Sigmoid colon (tissue), 7 donors: ENCODE results near the gene RAB11FIP3. TPM values are rescaled to one million over a fixed set of nuclear protein-coding genes. Genes with fewer than 3 reads are reported as not detected.
"Not testable (repeated sequence)": the region's sequence is repeated elsewhere in the genome, so short reads cannot be mapped to it uniquely, and the experiment has no call there.

ENCODE experiments used
- DNase-seq: peaks from one replicate; pipeline ENCODE4 v3.0.0-alpha.2; 2019
- H3K27ac ChIP-seq, 4 donors: fragments of 200-600 bp; sonication (generic); one replicate each; pipeline ENCODE4 v1.5.1; 2016 to 2019; ENCODE audit warnings: mild to moderate bottlenecking in 1 of 4
- H3K27me3 ChIP-seq, 3 donors: fragments of 200-600 bp; sonication (generic); one replicate each; pipeline ENCODE4 v1.5.1; 2019; ENCODE audit warnings: mild to moderate bottlenecking in 1 of 3
- H3K36me3 ChIP-seq, 4 donors: fragments of 200-600 bp; sonication (generic); one replicate each; pipeline ENCODE4 v1.5.1; 2016 to 2019
- H3K4me1 ChIP-seq, 4 donors: fragments of 200-600 bp; sonication (generic); one replicate each; pipeline ENCODE4 v1.5.1; 2017 to 2019
- H3K4me3 ChIP-seq, 4 donors: fragments of 200-600 bp; sonication (generic); one replicate each; pipeline ENCODE4 v1.5.1; 2017 to 2019; ENCODE audit warnings: mild to moderate bottlenecking in 2 of 4, moderate library complexity in 1 of 4
- H3K9me3 ChIP-seq, 4 donors: fragments of 200-600 bp in 3 of 4; sonication (generic) in 3 of 4; one replicate each; pipeline versions ENCODE4 v1.5.1 to v1.6.1; 2013 to 2019
- CTCF ChIP-seq, 4 experiments: fragments of 450-650 bp in 3 of 4; fragments of 200-600 bp in 1 of 4; IDR thresholded peaks; one replicate each; pipeline ENCODE4 v1.5.1; 2016 to 2019; ENCODE audit warnings: antibody characterized with exemption in 4 of 4, mild to moderate bottlenecking in 3 of 4, moderate library complexity in 2 of 4
- EP300 ChIP-seq, 4 donors: sonication (generic); formaldehyde crosslinking; IDR thresholded peaks; one replicate each; pipeline ENCODE4 v1.6.1; 2017; ENCODE audit warnings: antibody characterized with exemption in 4 of 4
- POLR2A ChIP-seq, 2 donors: fragments of 450-650 bp; IDR thresholded peaks; one replicate each; pipeline ENCODE4 v1.6.1; 2016; ENCODE audit warnings: antibody characterized with exemption in 2 of 2, mild to moderate bottlenecking in 2 of 2, moderate library complexity in 2 of 2
- POLR2AphosphoS5 ChIP-seq, 4 donors: sonication (generic); formaldehyde crosslinking; IDR thresholded peaks; one replicate each; pipeline ENCODE4 v1.6.1; 2017; ENCODE audit warnings: antibody characterized with exemption in 4 of 4
- WGBS, 2 donors: extraction: QIAGEN DNeasy Blood & Tissue Kit; methylation state at CpG; one replicate each; pipeline ENCODE4 v1.1.7; 2013; 5-methylcytosine and 5-hydroxymethylcytosine counted together
- intact Hi-C: fragments of 100-400 bp; cut with DNase I; formaldehyde crosslinking; loops from one replicate; pipeline ENCODE4 v1.15.1; 2023
- polyA plus RNA-seq, 3 donors: library from polyadenylated mRNA; stranded (reverse); fragments of 200-250 nt; gene quantifications; one replicate each; pipeline ENCODE4 v1.2.3, GENCODE V29; 2013
- total RNA-seq, 4 donors: library from RNA; depleted of rRNA; stranded (reverse); fragments of >200 nt; gene quantifications; one replicate each; pipeline ENCODE4 v1.1.0, GENCODE V29; 2016
- donor health status: healthy with polysubstance abuse.
- donor health status: Bipolar disorder and iron deficiency.
- donor health status: healthy.

RAB11FIP3 gene
- total and polyA plus RNA-seq, 7 donors, result 10.6 to 44.9 (median 21.4) TPM

GRCh38 chr16:463071-463470, 37.6 kb downstream of the RAB11FIP3 start:
- Histone ChIP-seq H3K36me3 (peaks cover 7 to 28% (median 12%) of the 10 kb centered on the region in 4 donors), H3K9me3 (no peaks in the 10 kb centered on the region), H3K27me3 (no peaks in the 10 kb centered on the region), H3K4me3 (no peak overlapping the region), H3K4me1 (peaks cover 0 to 3% (median 3%) of the 10 kb centered on the region in 4 donors), H3K27ac (no peak overlapping the region)
- intact Hi-C loops, result no loop called here
- DNase-seq, result no peak
- WGBS, 2 donors, result 83 to 88% methylated on average over 11 of the region's 11 CpGs
- no peak for TF ChIP-seq POLR2A (IDR thresholded peaks at IDR 0.05)
- TF ChIP-seq EP300 (IDR thresholded peaks at IDR 0.05), result no peak
- TF ChIP-seq POLR2AphosphoS5 (IDR thresholded peaks at IDR 0.05), result no peak
- TF ChIP-seq CTCF (IDR thresholded peaks at IDR 0.05), result no peak

- 90 to 91% methylated on average over 13 of the region's 13 CpGs for WGBS, 2 donors
- no peak for DNase-seq
- Histone ChIP-seq H3K9me3 (no peaks in the 10 kb centered on the region), H3K27me3 (no peaks in the 10 kb centered on the region), H3K36me3 (peaks cover 7 to 24% (median 9%) of the 10 kb centered on the region in 4 donors), H3K27ac (no peak overlapping the region), H3K4me3 (no peak overlapping the region), H3K4me1 (peaks cover 0 to 8% (median 7%) of the 10 kb centered on the region in 4 donors)
- intact Hi-C loops, result no loop called here
- no peak for TF ChIP-seq POLR2A (IDR thresholded peaks at IDR 0.05)
- TF ChIP-seq EP300 (IDR thresholded peaks at IDR 0.05), result no peak
- TF ChIP-seq POLR2AphosphoS5 (IDR thresholded peaks at IDR 0.05), result no peak
- no peak for TF ChIP-seq CTCF (IDR thresholded peaks at IDR 0.05)
Observed at GRCh38 chr16:466651-467050, 41.2 kb downstream of the RAB11FIP3 start.

- H3K4me3 ChIP-seq, H3K9me3 ChIP-seq, intact Hi-C loops, H3K27me3 ChIP-seq, DNase-seq, H3K27ac ChIP-seq: not testable (repeated sequence)
- Histone ChIP-seq H3K36me3 (peaks cover 0 to 24% (median 4%) of the 10 kb centered on the region in 4 donors), H3K4me1 (peaks cover 0 to 13% (median 12%) of the 10 kb centered on the region in 4 donors)
- 77 to 80% methylated on average over 12 of the region's 12 CpGs for whole genome bisulfite sequencing, 2 donors
Observed at GRCh38 chr16:467249-467871, 41.9 kb downstream of the RAB11FIP3 start.

GRCh38 chr16:468068-468821, 42.8 kb downstream of the RAB11FIP3 start:
- Histone ChIP-seq H3K9me3 (no peaks in the 10 kb centered on the region), H3K27ac (no peak overlapping the region), H3K36me3 (peaks cover 0 to 16% (median 3%) of the 10 kb centered on the region in 4 donors), H3K4me1 (peaks cover 0 to 13% (median 12%) of the 10 kb centered on the region in 4 donors), H3K4me3 (no peak overlapping the region), H3K27me3 (no peaks in the 10 kb centered on the region)
- WGBS, 2 donors, result 85 to 92% methylated on average over 19 of the region's 19 CpGs
- TF ChIP-seq EP300 (IDR thresholded peaks at IDR 0.05), result no peak
- TF ChIP-seq POLR2AphosphoS5 (IDR thresholded peaks at IDR 0.05), result no peak
- TF ChIP-seq POLR2A (IDR thresholded peaks at IDR 0.05), result no peak
- no peak for TF ChIP-seq CTCF (IDR thresholded peaks at IDR 0.05)
- intact Hi-C loops, result no loop called here
- DNase-seq, result no peak

- intact Hi-C loops, H3K4me3 ChIP-seq, DNase-seq, H3K27me3 ChIP-seq, H3K27ac ChIP-seq, H3K9me3 ChIP-seq: not testable (repeated sequence)
- H3K36me3 ChIP-seq, result peaks cover 0 to 16% (median 0%) of the 10 kb centered on the region in 4 donors
- peaks cover 0 to 13% (median 12%) of the 10 kb centered on the region in 4 donors for H3K4me1 ChIP-seq
- 53 to 86% methylated on average over 7 of the region's 7 CpGs for WGBS, 2 donors
Observed at GRCh38 chr16:469459-469858, 44.0 kb downstream of the RAB11FIP3 start.
